Neural crest cell (in vitro differentiated cells): ENCODE results near the gene SNRNP200. TPM values are rescaled to one million over a fixed set of nuclear protein-coding genes. Genes with fewer than 3 reads are reported as not detected.

Experiments used
- DNase-seq: peaks from one replicate; pipeline ENCODE4 v3.0.0; 2021; ENCODE audit warnings: low read depth, mixed read lengths, low spot score
- H3K27ac Mint-ChIP-seq: one replicate; pipeline ENCODE4 v1.8.0; 2021; ENCODE audit warnings: mild to moderate bottlenecking, mixed read lengths; ENCODE audit not compliant: unreplicated experiment
- H3K27me3 Mint-ChIP-seq: 2 replicates; pipeline ENCODE4 v1.8.0; 2021; ENCODE audit warnings: low read depth, mild to moderate bottlenecking, mixed read lengths
- H3K36me3 Mint-ChIP-seq: 2 replicates; pipeline ENCODE4 v1.8.0; 2021; ENCODE audit warnings: low read depth, mild to moderate bottlenecking, mixed read lengths
- H3K4me1 Mint-ChIP-seq: 2 replicates; pipeline ENCODE4 v1.8.0; 2021; ENCODE audit warnings: mixed read lengths
- H3K4me3 Mint-ChIP-seq: one replicate; pipeline ENCODE4 v1.8.0; 2021; ENCODE audit warnings: mild to moderate bottlenecking, mixed read lengths
- H3K9me3 Mint-ChIP-seq: 2 replicates; pipeline ENCODE4 v1.8.0; 2021; ENCODE audit warnings: mixed read lengths
- CTCF ChIP-seq: fragments of 200-600 bp; sonication (generic); conservative IDR thresholded peaks from 2 replicates; pipeline ENCODE4 v1.5.0; 2021; ENCODE audit warnings: antibody characterized with exemption, mild to moderate bottlenecking
- total RNA-seq: library from RNA; stranded (reverse); gene quantifications from 2 replicates; pipeline ENCODE4 v1.2.1, GENCODE V29; 2021

Gene SNRNP200
- total RNA-seq, 1 donor from 2014 or later, result 250 TPM

GRCh38 chr2:96240341-96241038 is 64.9 kb downstream of the SNRNP200 start:
- Mint-ChIP-seq H3K27me3 (no peaks in the 10 kb centered on the region), H3K4me3 (no peak overlapping the region), H3K4me1 (peaks cover 14% of the 10 kb centered on the region), H3K27ac (no peak overlapping the region), H3K36me3 (no peaks in the 10 kb centered on the region), H3K9me3 (no peaks in the 10 kb centered on the region)
- no peak for DNase-seq
- TF ChIP-seq CTCF, result no peak

GRCh38 chr2:96239745-96240264 is 65.5 kb downstream of the SNRNP200 start:
- Mint-ChIP-seq H3K4me1 (peaks cover 14% of the 10 kb centered on the region), H3K9me3 (no peaks in the 10 kb centered on the region), H3K36me3 (no peaks in the 10 kb centered on the region), H3K4me3 (no peak overlapping the region), H3K27me3 (no peaks in the 10 kb centered on the region), H3K27ac (no peak overlapping the region)
- no peak for DNase-seq
- no peak for TF ChIP-seq CTCF

- Mint-ChIP-seq H3K9me3 (no peaks in the 10 kb centered on the region), H3K36me3 (no peaks in the 10 kb centered on the region), H3K4me3 (no peak overlapping the region), H3K27ac (no peak overlapping the region), H3K4me1 (peaks cover 14% of the 10 kb centered on the region), H3K27me3 (no peaks in the 10 kb centered on the region)
- no peak for TF ChIP-seq CTCF
- no peak for DNase-seq
Observed at GRCh38 chr2:96239091-96239490, 66.3 kb downstream of the SNRNP200 start.

- H3K4me3 Mint-ChIP-seq, result no peak overlapping the region
- no peak overlapping the region for H3K27ac Mint-ChIP-seq
- peaks cover 14% of the 10 kb centered on the region for H3K4me1 Mint-ChIP-seq
- no peak for TF ChIP-seq CTCF
- H3K9me3 Mint-ChIP-seq, result no peaks in the 10 kb centered on the region
- H3K36me3 Mint-ChIP-seq, result no peaks in the 10 kb centered on the region
- H3K27me3 Mint-ChIP-seq, result no peaks in the 10 kb centered on the region
- no peak for DNase-seq
Observed at GRCh38 chr2:96238266-96238665, 67.1 kb downstream of the SNRNP200 start.

- Mint-ChIP-seq H3K4me1 (peaks cover 6% of the 10 kb centered on the region), H3K9me3 (no peaks in the 10 kb centered on the region), H3K4me3 (no peak overlapping the region), H3K36me3 (no peaks in the 10 kb centered on the region), H3K27me3 (no peaks in the 10 kb centered on the region), H3K27ac (no peak overlapping the region)
- DNase-seq, result no peak
- TF ChIP-seq CTCF, result no peak
Observed at GRCh38 chr2:96236882-96237281, 68.5 kb downstream of the SNRNP200 start.
